GM12801 (cell line): Measurements from ENCODE around the gene CFC1.
"Not testable (repeated sequence)": the region's sequence is repeated elsewhere in the genome, so short reads cannot be mapped to it uniquely, and the experiment has no call there.

Source experiments
- CTCF ChIP-seq: IDR thresholded peaks from one replicate; pipeline ENCODE4 v1.5.1; 2011; ENCODE audit warnings: control low read depth; ENCODE audit not compliant: insufficient read length; ENCODE audit errors: extremely low read depth

Gene CFC1

DNA sequence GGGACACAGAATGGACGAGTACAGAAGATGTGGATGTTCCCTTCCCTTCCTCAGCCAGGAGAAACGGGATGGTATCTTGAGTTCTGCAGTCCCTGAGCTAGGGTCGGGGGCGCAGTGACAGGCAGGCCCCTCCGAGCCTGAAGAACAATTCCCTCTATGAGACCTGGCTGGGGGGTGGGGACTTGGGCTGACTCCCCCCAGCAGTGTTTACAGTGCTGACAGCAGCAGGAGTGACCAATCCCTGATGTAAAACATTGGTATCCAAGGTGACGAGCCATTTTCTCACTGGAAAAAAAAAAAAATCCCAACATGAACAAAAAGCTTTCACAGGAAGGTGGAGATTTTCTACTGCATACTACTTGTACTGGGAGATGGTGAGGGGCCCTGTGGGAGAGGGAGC lies at the start of gene CFC1:
CFC1 (minus strand) TSS at position 183 of the 400 bp plus-strand sequence. CDS start 288 bp downstream, outside the sequence.
- not testable (repeated sequence) for TF ChIP-seq CTCF

- not testable (repeated sequence) for TF ChIP-seq CTCF
These were observed 11.8 kb upstream of the CFC1 start, which contains the start of gene POTEJ for GRCh38 chr2:130611140-130611539. Gene POTEJ, plus strand, starts transcription at chr2:130611440. Its CDS starts 93 bp downstream, at chr2:130611533.
